IPS-NIHi11 (cell line): Measurements from ENCODE around the gene OR10W1.

Source experiments
- DNase-seq: peaks from one replicate; pipeline ENCODE4 v3.0.0; 2012; ENCODE audit warnings: mixed read lengths, low spot score

Gene OR10W1

GRCh38 chr11:58268142-58268541 is at the start of gene OR10W1:
OR10W1 (minus strand) TSS chr11:58268260; CDS start chr11:58267858, 402 bp downstream.
- no peak for DNase-seq

- no peak for DNase-seq
Measured at GRCh38 chr11:58316142-58316541, 48.1 kb upstream of the OR10W1 start.

GRCh38 chr11:58301576-58301975 is 33.5 kb upstream of the OR10W1 start:
- no peak for DNase-seq

- DNase-seq = no peak
Measured at GRCh38 chr11:58292017-58292416, 24.0 kb upstream of the OR10W1 start.

GRCh38 chr11:58289266-58289665 is 21.2 kb upstream of the OR10W1 start:
- DNase-seq = no peak

GRCh38 chr11:58286249-58286648 is 18.2 kb upstream of the OR10W1 start:
- peak; percentile 29 for DNase-seq

GRCh38 chr11:58285483-58286040 is 17.5 kb upstream of the OR10W1 start:
- DNase-seq = no peak

GRCh38 chr11:58276151-58276550 is 8.1 kb upstream of the OR10W1 start:
- no peak for DNase-seq

GRCh38 chr11:58275002-58275401 is 6.9 kb upstream of the OR10W1 start:
- no peak for DNase-seq

- DNase-seq = no peak
Measured at GRCh38 chr11:58259983-58260382, 8.1 kb downstream of the OR10W1 start.

- DNase-seq = no peak
Measured at GRCh38 chr11:58254936-58255335, 13.1 kb downstream of the OR10W1 start.

- no peak for DNase-seq
Measured at GRCh38 chr11:58243954-58244353, 24.1 kb downstream of the OR10W1 start.

GRCh38 chr11:58227956-58228615 is 40.0 kb downstream of the OR10W1 start:
- DNase-seq = no peak

GRCh38 chr11:58222721-58223120 is 45.3 kb downstream of the OR10W1 start:
- no peak for DNase-seq
